ENCODE results near the gene TMEM272.

GRCh38 chr13:51845574-51846318, 769 bp upstream of the TMEM272 start:
- TF ChIP-seq CTCF (IDR thresholded peaks at IDR 0.05) (no peak), POLR2A (IDR thresholded peaks at IDR 0.05) (no peak)
